GM10847 (cell line): ENCODE measurements around the gene PDE6B.

ENCODE experiments used
- POLR2A ChIP-seq: IDR thresholded peaks from 2 replicates; pipeline ENCODE4 v1.6.1; 2011; ENCODE audit not compliant: insufficient read length; ENCODE audit errors: extremely low read depth

PDE6B gene

DNA sequence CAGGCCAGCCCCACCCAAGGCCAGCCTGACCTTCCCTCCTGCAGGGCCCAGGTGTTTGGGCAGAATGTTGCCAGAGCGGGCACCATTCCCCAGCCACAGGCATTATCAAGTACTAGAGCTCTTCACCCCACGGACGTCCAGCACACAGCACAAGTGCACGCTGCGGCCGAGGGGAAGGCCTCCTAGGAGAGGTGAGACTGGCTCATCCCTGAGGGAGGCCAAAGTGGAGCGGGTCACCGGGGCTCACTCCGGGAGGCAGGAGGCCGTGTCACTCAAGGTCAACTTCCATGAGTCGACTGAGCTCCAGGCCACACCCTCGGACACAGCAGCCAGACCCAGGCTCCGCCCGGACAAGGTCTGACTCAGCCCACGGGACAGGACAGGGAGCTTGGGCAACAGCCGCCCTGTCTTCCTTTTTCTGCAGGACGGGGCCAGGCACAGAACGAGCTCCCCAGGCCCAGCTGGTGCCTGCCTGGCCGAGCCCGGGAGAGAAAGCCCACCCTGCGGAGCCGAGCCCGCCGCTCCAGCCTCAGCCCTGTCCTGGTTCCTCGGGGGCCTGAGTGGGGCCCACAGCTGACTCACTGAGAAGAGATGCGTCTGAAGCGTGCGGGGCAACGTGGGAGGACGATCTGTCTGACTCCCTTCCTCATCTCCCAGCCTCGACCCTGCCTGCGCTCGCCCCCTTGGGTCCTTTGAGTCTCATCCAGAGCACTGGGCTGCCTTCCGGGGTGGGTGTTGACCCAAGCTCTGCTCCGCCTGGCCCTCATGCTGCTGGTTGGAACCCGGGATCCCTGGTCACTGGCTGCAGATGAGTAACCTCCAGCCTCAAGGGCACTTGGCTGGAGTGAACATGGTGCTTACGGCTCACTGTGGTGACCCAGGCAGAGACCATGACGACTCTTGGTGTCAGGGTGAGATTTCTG is 61.9 kb downstream of the PDE6B start:
- no peak for TF ChIP-seq POLR2A

GRCh38 chr4:687971-688853 is 62.8 kb downstream of the PDE6B start:
- no peak for TF ChIP-seq POLR2A

DNA sequence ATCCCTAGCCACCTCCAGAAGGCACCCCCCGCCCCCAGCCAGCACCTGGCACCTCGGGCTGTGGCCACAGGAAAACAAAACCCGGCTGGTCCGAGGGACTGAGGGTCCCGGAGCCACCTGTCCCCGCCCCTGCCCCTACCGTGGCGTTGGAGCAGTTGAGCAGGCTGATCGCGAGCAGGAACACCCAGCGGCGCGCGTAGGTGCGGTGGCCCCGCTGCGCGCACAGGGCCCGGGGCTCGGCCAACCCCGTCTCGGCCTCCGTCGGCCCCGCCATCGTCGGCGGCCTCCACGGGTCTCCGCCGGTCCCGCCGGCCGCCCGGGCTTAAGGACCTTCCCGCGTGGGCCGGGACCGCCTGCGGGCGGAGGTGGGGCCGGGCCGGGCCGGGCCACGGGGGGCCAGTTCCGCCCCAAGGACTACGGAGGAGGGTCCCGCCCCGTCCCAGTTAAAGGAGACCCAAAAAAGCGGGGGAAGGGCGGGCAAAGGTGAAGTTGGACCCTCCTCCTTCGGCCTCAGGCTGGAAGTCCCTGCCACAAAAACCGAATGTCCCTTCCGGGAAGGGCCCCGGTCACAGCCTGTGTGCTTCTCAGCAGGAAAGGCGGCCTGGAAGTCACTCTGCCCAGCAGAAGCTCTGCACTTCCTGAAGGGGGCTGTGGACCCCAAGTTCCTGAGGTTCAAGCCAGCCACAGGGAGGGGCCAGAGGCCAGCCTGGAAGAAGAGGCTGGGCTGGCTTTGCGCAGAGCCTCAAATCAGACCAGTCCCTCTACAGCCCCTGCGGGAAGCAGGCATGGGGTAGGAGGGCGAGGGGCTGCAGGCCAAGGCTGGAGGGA is 63.7 kb downstream of the PDE6B start, which contains the start of gene SLC49A3:
Gene SLC49A3, minus strand, starts transcription at position 298 of the 828 bp plus-strand sequence. Its CDS starts 24 bp downstream, at position 274.
- no peak for TF ChIP-seq POLR2A

DNA sequence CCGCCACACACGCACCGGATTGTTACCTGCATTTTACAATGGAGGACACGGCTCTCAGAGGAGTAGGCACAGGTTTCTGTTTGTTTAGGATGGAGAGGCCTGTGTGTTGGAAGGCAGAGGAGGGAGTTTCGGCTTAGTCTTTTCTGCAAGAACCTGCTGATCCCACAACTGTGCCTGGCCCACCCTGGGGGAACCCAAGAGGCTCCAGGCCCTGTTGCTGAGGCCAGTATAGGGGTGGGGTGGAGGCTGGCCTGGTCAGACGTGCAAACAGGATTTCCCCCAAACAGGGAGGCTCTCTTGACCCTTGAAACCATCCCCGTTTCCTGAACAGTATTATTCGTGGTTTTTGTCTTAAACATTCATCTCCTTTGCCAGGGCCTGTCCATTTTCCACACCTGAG is 64.3 kb downstream of the PDE6B start:
- no peak for TF ChIP-seq POLR2A

DNA sequence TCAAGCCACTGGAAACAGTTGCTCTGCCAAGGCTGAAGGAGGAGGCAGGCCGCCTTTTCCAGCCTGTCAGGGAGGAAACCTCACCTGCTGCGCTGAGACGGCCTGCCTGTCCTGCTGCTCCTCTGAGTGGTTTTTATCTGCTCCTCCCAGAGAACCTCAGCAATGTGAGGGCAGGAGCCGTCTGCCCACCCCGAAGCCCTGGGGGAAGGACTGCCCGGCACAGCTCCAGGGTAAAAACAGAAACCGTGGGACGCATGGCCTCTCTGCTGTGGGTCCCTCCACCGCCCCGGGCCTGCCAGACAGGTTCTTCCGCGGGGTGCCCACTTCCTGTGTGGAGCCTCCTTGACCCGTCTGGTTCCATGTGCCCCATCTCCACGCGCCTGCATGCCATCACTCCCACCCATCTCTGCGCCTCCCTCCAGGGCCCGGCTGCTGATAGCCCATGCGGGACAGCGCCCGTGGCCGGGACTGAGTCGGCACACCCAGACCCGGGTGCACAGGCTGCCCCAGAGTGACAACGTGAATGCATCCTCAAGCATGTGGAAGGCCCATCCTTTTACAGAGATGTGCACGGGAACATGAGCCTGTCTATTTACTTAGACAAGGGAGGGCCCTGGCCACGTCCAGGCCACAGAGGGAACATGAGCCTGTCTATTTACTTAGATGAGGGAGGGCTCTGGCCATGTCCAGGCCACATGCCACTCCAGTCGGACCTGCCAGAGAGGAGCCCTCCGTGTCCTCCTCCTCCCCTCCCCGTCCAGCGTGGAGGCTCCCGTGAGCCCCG is 67.6 kb downstream of the PDE6B start:
- no peak for TF ChIP-seq POLR2A

DNA sequence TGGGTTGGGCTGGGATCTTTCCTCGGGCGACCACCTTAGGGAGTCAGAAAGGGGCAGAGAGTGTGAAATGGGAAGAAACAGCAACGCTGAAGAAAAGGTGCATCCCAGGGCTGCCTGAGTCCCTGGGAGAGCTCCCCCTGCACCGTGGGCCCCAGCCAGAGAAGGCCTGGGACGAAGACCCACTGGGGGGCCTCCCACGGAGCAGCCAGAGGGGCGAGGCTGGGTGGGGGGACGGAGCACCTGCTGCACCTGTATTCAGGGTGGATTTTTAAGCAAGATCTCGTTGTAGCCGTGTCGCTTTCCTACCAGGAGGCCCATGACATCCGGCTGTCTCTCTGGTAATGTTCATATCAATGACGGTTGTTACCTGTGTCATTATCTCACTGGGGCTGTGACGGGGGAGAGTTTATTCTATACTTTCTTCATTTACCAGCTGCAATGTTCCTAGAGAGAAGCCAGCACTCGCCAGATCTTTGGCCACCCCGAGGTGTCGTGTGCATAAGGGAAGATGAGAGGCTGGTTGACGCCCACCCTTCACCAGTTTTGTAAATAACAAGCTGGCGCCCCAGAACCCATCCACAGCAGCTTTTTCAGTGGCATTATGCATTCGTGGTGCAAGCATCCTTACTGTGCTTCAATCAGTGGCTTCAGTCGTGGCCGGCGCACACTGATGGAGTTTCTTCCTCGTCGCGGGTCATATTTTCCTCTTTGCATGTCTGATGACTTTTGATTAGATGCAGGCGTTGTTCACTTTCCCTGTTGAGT is 74.6 kb downstream of the PDE6B start:
- no peak for TF ChIP-seq POLR2A

GRCh38 chr4:700587-701264 is 75.4 kb downstream of the PDE6B start:
- no peak for TF ChIP-seq POLR2A

DNA sequence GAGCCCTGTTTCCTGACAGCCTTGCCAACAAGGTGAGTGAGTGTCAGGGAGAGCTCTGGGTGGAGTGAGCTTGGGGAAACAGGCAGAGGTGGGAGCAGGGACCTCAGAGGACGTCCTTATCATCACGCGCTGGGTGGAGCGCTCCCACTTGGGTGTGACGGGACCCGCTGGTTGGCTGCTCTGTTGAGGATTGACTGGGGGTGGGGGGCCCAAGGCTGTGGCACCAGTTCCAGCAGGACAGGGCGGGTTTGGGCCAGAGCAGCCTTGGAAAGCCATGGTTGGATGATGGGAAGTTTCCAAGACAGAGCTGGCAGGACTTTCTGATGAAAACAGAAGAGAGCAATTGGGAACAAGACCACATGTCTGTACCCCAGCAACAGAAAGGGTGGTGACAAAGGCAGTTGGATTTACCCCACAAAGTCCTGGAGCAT is 77.3 kb downstream of the PDE6B start:
- no peak for TF ChIP-seq POLR2A

GRCh38 chr4:703336-704197 is 78.2 kb downstream of the PDE6B start:
- no peak for TF ChIP-seq POLR2A

- TF ChIP-seq POLR2A = no peak
Observed at GRCh38 chr4:704198-704891, 79.0 kb downstream of the PDE6B start.

DNA sequence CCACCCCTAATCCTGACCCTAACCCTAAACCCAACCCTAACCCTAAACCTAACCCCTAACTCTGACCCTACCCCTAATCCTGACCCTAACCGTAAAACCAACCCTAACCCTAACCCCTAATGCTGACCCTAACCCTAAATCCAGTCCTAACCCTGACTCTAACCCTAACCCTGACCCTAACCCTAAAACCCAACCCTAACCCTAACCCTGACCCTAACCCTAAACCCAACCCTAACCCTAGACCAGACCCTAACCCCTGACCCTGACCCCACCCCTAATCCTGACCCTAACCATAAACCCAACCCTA is 79.6 kb downstream of the PDE6B start:
- TF ChIP-seq POLR2A = no peak
